Liver (tissue), 9 donors: ENCODE results near the gene CNTF. TPM values are rescaled to one million over a fixed set of nuclear protein-coding genes. Genes with fewer than 3 reads are reported as not detected.

Experiments
- DNase-seq: peaks from one replicate; pipeline ENCODE4 v3.0.0-alpha.2; 2017; ENCODE audit warnings: low spot score
- H3K27ac ChIP-seq, 2 donors: one replicate each; pipeline ENCODE4 v1.7.0; 2013; ENCODE audit warnings: inconsistent platforms in 2 of 2, low read length in 2 of 2, control low read depth in 1 of 2, low read depth in 1 of 2, mild to moderate bottlenecking in 1 of 2
- H3K27me3 ChIP-seq, 4 donors: one replicate each; pipeline versions ENCODE4 v1.6.1 to v1.7.0; 2013; ENCODE audit warnings: low read length in 3 of 4, inconsistent platforms in 1 of 4, mild to moderate bottlenecking in 1 of 4, moderate library complexity in 1 of 4; ENCODE audit not compliant: control insufficient read depth in 4 of 4, insufficient read depth in 4 of 4
- H3K36me3 ChIP-seq, 4 donors: one replicate each; pipeline versions ENCODE4 v1.6.1 to v1.7.0; 2013; ENCODE audit warnings: low read length in 3 of 4, mild to moderate bottlenecking in 3 of 4, low read depth in 1 of 4, moderate library complexity in 1 of 4; ENCODE audit not compliant: control insufficient read depth in 4 of 4, insufficient read depth in 3 of 4
- H3K4me1 ChIP-seq, 4 donors: one replicate each; pipeline versions ENCODE4 v1.6.1 to v1.7.0; 2013; ENCODE audit warnings: low read length in 3 of 4, mild to moderate bottlenecking in 3 of 4, moderate library complexity in 1 of 4; ENCODE audit not compliant: control insufficient read depth in 4 of 4, insufficient read depth in 4 of 4
- H3K4me3 ChIP-seq, 3 donors: one replicate each; pipeline versions ENCODE4 v1.6.1 to v1.7.0; 2013; ENCODE audit warnings: low read length in 3 of 3, control low read depth in 1 of 3, low read depth in 1 of 3, mild to moderate bottlenecking in 1 of 3
- H3K9ac ChIP-seq, 2 donors: one replicate each; pipeline ENCODE4 v1.7.0; 2013; ENCODE audit warnings: low read length in 2 of 2, mild to moderate bottlenecking in 2 of 2, moderate library complexity in 2 of 2, control low read depth in 1 of 2, low read depth in 1 of 2
- H3K9me3 ChIP-seq, 4 donors: one replicate each; pipeline versions ENCODE4 v1.6.1 to v1.7.0; 2013; ENCODE audit warnings: low read length in 3 of 4; ENCODE audit not compliant: control insufficient read depth in 4 of 4
- ATF3 ChIP-seq: IDR thresholded peaks from 2 replicates; pipeline ENCODE4 v1.6.1; 2016; ENCODE audit warnings: antibody characterized with exemption
- CTCF ChIP-seq: fragments of 150-350 bp; IDR thresholded peaks from 2 replicates; pipeline ENCODE4 v1.5.1; 2017; ENCODE audit warnings: improper control_type of control experiment, low read depth, low read length; ENCODE audit not compliant: missing input control
- EGR1 ChIP-seq, 2 donors: IDR thresholded peaks; 2 replicates each; pipeline ENCODE4 v1.6.1; 2016 to 2018; ENCODE audit warnings: antibody characterized with exemption in 2 of 2, low read depth in 2 of 2
- FOXA1 ChIP-seq: IDR thresholded peaks from 2 replicates; pipeline ENCODE4 v1.6.1; 2016; ENCODE audit warnings: antibody characterized with exemption
- FOXA2 ChIP-seq: IDR thresholded peaks from 2 replicates; pipeline ENCODE4 v1.6.1; 2016; ENCODE audit warnings: antibody characterized with exemption
- GABPA ChIP-seq, 2 donors: IDR thresholded peaks in 1 of 2; conservative IDR thresholded peaks in 1 of 2; 2 replicates each; pipeline ENCODE4 v1.6.1; 2016; ENCODE audit warnings: antibody characterized with exemption in 2 of 2, mild to moderate bottlenecking in 1 of 2, moderate library complexity in 1 of 2
- HNF4A ChIP-seq, 2 donors: conservative IDR thresholded peaks; 2 replicates each; pipeline ENCODE4 v1.6.1; 2016; ENCODE audit warnings: antibody characterized with exemption in 2 of 2, mild to moderate bottlenecking in 2 of 2
- HNF4G ChIP-seq: IDR thresholded peaks from 2 replicates; pipeline ENCODE4 v1.6.1; 2016; ENCODE audit warnings: antibody characterized with exemption
- JUND ChIP-seq, 2 donors: IDR thresholded peaks; 2 replicates each; pipeline ENCODE4 v1.6.1; 2016; ENCODE audit warnings: antibody characterized with exemption in 2 of 2
- MAX ChIP-seq: IDR thresholded peaks from 2 replicates; pipeline ENCODE4 v1.6.1; 2016; ENCODE audit warnings: antibody characterized with exemption
- NR2F2 ChIP-seq: IDR thresholded peaks from 2 replicates; pipeline ENCODE4 v1.6.1; 2016; ENCODE audit warnings: antibody characterized with exemption
- RAD21 ChIP-seq, 2 donors: IDR thresholded peaks; 2 replicates each; pipeline ENCODE4 v1.6.1; 2016; ENCODE audit warnings: antibody characterized with exemption in 2 of 2, mild to moderate bottlenecking in 2 of 2
- REST ChIP-seq: IDR thresholded peaks from 2 replicates; pipeline ENCODE4 v1.6.1; 2016; ENCODE audit warnings: antibody characterized with exemption, mild to moderate bottlenecking
- RXRA ChIP-seq, 2 donors: IDR thresholded peaks; 2 replicates each; pipeline ENCODE4 v1.6.1; 2017 to 2018; ENCODE audit warnings: antibody characterized with exemption in 2 of 2, mild to moderate bottlenecking in 1 of 2
- SP1 ChIP-seq: IDR thresholded peaks from 2 replicates; pipeline ENCODE4 v1.6.1; 2018; ENCODE audit warnings: antibody characterized with exemption, mild to moderate bottlenecking
- TAF1 ChIP-seq: conservative IDR thresholded peaks from 2 replicates; pipeline ENCODE4 v1.6.1; 2016; ENCODE audit warnings: antibody characterized with exemption, mild to moderate bottlenecking
- ZBTB33 ChIP-seq: IDR thresholded peaks from 2 replicates; pipeline ENCODE4 v1.6.1; 2016; ENCODE audit warnings: antibody characterized with exemption
- WGBS: extraction: QIAGEN DNeasy Blood & Tissue Kit; methylation state at CpG from one replicate; pipeline ENCODE4 v1.1.7; 2013; 5-methylcytosine and 5-hydroxymethylcytosine counted together
- polyA plus RNA-seq, 2 donors: library from polyadenylated mRNA; stranded (reverse) in 1 of 2; unstranded in 1 of 2; fragments of 200-250 nt in 1 of 2; fragments of >200 nt in 1 of 2; fragmentation: Nextera tagmentation in 1 of 2; extraction: Ambion mirVana in 1 of 2; gene quantifications; one replicate each; pipeline versions ENCODE4 v1.2.1 to v1.2.3, GENCODE V29; 2013 to 2015
- total RNA-seq, 2 donors: library from RNA; depleted of rRNA; stranded (reverse); fragments of >200 nt; gene quantifications; one replicate each; pipeline ENCODE4 v1.2.3, GENCODE V29; 2014
- donor health status: healthy.
- donor health status: healthy.
- donor health status: healthy.
- donor health status: healthy.
- donor health status: healthy.

CNTF gene
- total and polyA plus RNA-seq, 4 donors, result 0.18 to 3.8 (median 0.66) TPM

- no peaks in the 10 kb centered on the region for H3K36me3 ChIP-seq
- H3K27ac ChIP-seq, result peak overlapping the region; percentile 97 to 99
- H3K4me3 ChIP-seq, result peak overlapping the region; percentile 86 to 94 (median 87)
- TF ChIP-seq SP1, result no peak
- TF ChIP-seq HNF4G, result no peak
- TF ChIP-seq RAD21 (IDR thresholded peaks at IDR 0.05), result peak; percentile 72 to 77
- TF ChIP-seq CTCF, result peak; percentile 40
- TF ChIP-seq ZBTB33, result no peak
- TF ChIP-seq EGR1 (IDR thresholded peaks at IDR 0.05; ENCODE audit: low read depth in 2 of 2), result no peak
- no peak for TF ChIP-seq FOXA2
- TF ChIP-seq HNF4A (conservative IDR thresholded peaks at IDR 0.05), result no peak
- no peak for TF ChIP-seq JUND (IDR thresholded peaks at IDR 0.05)
- TF ChIP-seq FOXA1, result no peak
- no peak for TF ChIP-seq NR2F2
- no peak for TF ChIP-seq RXRA (IDR thresholded peaks at IDR 0.05)
- TF ChIP-seq GABPA (IDR thresholded peaks at IDR 0.05 in 1 of 2, conservative IDR thresholded peaks at IDR 0.05 in 1 of 2), result no peak
- TF ChIP-seq REST, result no peak
- TF ChIP-seq TAF1, result no peak
- H3K27me3 ChIP-seq, result no peaks in the 10 kb centered on the region
- no peak for DNase-seq
- peaks cover 3 to 44% (median 34%) of the 10 kb centered on the region in 4 donors for H3K4me1 ChIP-seq
- H3K9me3 ChIP-seq, result no peaks in the 10 kb centered on the region
- 28% methylated on average over 4 of the region's 4 CpGs for WGBS
- peak overlapping the region; percentile 95 to 99 for H3K9ac ChIP-seq
Measured at GRCh38 chr11:58576887-58577471, 45.5 kb upstream of the CNTF start.

GRCh38 chr11:58577555-58578135 lies 44.8 kb upstream of the CNTF start:
- no peaks in the 10 kb centered on the region for H3K9me3 ChIP-seq
- H3K4me1 ChIP-seq, result peaks cover 3 to 44% (median 37%) of the 10 kb centered on the region in 4 donors
- TF ChIP-seq JUND (IDR thresholded peaks at IDR 0.05) (peak in 1 of 2 donors; percentile 94), FOXA2 (no peak), SP1 (no peak), TAF1 (peak; percentile 87), EGR1 (IDR thresholded peaks at IDR 0.05; ENCODE audit: low read depth in 2 of 2) (no peak), ZBTB33 (no peak), HNF4G (no peak), RXRA (IDR thresholded peaks at IDR 0.05) (no peak), RAD21 (IDR thresholded peaks at IDR 0.05) (no peak), MAX (no peak), ATF3 (peak; percentile 30)

More at GRCh38 chr11:58577555-58578135, 44.8 kb upstream of the CNTF start:
- no peak for DNase-seq
- under 1% methylated on average over 21 of the region's 21 CpGs for WGBS
- Histone ChIP-seq H3K27me3 (no peaks in the 10 kb centered on the region), H3K27ac (peak overlapping the region; percentile 97 to 99), H3K9ac (peak overlapping the region; percentile 95 to 99), H3K4me3 (peak overlapping the region; percentile 86 to 94 (median 87)), H3K36me3 (no peaks in the 10 kb centered on the region)
